Measurements from ENCODE around the gene ZNF827. TPM values are rescaled to one million over a fixed set of nuclear protein-coding genes. Genes with fewer than 3 reads are reported as not detected.

The ZNF827 gene
- polyA plus RNA-seq, 1 donor from 2014 or later = 12.1 TPM

DNA sequence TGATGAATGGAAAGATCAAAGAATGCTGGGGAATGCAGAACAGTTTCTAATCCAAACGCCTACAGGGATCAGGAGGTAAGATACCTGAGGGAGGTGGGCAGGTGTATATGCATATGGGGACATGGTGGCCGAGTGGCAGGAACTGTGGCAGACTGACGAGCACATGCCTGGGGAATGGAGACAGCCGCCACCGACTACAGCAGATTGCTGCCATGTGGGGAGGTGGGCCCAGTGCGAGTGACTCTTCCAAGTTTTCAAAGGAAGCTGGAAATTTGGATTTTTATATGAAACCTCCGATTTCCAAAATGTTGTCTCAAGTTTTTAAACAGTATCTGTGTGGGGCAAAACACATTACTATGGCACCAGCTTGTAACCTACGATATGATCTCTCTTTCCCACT lies 9.9 kb downstream of the ZNF827 start:
- H3F3A ChIP-seq (ENCODE audit: insufficient read depth, low read length, poor library complexity, severe bottlenecking) = no peaks in the 10 kb centered on the region
- no peak overlapping the region for H3K4me2 ChIP-seq (ENCODE audit: low read length)
- H3K27me3 ChIP-seq (ENCODE audit: insufficient read depth, low read depth, low read length) = no peaks in the 10 kb centered on the region
- H3K79me2 ChIP-seq (replicated peaks; ENCODE audit: insufficient read depth, low read length) = peaks cover 98% of the 10 kb centered on the region
- H2AFZ ChIP-seq (ENCODE audit: low read depth, low read length) = no peak overlapping the region
- no peaks in the 10 kb centered on the region for H3K36me3 ChIP-seq (ENCODE audit: insufficient read depth, low read length)
- H3K27ac ChIP-seq (ENCODE audit: low read length) = no peak overlapping the region
- no peaks in the 10 kb centered on the region for H3K9me2 ChIP-seq (ENCODE audit: insufficient read depth, low read length)
- H3K9me3 ChIP-seq (ENCODE audit: low read length) = no peaks in the 10 kb centered on the region
- no peak overlapping the region for H3K9ac ChIP-seq (ENCODE audit: low read length)
- H4K20me1 ChIP-seq (ENCODE audit: insufficient read depth) = peaks cover 12% of the 10 kb centered on the region
- TF ChIP-seq EP300 (conservative IDR thresholded peaks at IDR 0.05; ENCODE audit: poor library complexity, severe bottlenecking) (no peak), SMC3 (conservative IDR thresholded peaks at IDR 0.05; ENCODE audit: poor library complexity) (no peak), TAF1 (IDR thresholded peaks at IDR 0.05; ENCODE audit: low read depth) (no peak), POLR2AphosphoS5 (IDR thresholded peaks at IDR 0.05) (no peak), RAD21 (conservative IDR thresholded peaks at IDR 0.05) (no peak), MXI1 (conservative IDR thresholded peaks at IDR 0.05; ENCODE audit: poor library complexity, severe bottlenecking) (no peak), EZH2 (IDR thresholded peaks at IDR 0.05; ENCODE audit: borderline replicate concordance, insufficient read depth, low read length, poor library complexity, severe bottlenecking) (no peak)
- TF ChIP-seq, protein P1, sequence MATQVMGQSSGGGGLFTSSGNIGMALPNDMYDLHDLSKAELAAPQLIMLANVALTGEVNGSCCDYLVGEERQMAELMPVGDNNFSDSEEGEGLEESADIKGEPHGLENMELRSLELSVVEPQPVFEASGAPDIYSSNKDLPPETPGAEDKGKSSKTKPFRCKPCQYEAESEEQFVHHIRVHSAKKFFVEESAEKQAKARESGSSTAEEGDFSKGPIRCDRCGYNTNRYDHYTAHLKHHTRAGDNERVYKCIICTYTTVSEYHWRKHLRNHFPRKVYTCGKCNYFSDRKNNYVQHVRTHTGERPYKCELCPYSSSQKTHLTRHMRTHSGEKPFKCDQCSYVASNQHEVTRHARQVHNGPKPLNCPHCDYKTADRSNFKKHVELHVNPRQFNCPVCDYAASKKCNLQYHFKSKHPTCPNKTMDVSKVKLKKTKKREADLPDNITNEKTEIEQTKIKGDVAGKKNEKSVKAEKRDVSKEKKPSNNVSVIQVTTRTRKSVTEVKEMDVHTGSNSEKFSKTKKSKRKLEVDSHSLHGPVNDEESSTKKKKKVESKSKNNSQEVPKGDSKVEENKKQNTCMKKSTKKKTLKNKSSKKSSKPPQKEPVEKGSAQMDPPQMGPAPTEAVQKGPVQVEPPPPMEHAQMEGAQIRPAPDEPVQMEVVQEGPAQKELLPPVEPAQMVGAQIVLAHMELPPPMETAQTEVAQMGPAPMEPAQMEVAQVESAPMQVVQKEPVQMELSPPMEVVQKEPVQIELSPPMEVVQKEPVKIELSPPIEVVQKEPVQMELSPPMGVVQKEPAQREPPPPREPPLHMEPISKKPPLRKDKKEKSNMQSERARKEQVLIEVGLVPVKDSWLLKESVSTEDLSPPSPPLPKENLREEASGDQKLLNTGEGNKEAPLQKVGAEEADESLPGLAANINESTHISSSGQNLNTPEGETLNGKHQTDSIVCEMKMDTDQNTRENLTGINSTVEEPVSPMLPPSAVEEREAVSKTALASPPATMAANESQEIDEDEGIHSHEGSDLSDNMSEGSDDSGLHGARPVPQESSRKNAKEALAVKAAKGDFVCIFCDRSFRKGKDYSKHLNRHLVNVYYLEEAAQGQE (IDR thresholded peaks at IDR 0.05; ENCODE audit: borderline replicate concordance) = no peak
- TF ChIP-seq, protein P2, sequence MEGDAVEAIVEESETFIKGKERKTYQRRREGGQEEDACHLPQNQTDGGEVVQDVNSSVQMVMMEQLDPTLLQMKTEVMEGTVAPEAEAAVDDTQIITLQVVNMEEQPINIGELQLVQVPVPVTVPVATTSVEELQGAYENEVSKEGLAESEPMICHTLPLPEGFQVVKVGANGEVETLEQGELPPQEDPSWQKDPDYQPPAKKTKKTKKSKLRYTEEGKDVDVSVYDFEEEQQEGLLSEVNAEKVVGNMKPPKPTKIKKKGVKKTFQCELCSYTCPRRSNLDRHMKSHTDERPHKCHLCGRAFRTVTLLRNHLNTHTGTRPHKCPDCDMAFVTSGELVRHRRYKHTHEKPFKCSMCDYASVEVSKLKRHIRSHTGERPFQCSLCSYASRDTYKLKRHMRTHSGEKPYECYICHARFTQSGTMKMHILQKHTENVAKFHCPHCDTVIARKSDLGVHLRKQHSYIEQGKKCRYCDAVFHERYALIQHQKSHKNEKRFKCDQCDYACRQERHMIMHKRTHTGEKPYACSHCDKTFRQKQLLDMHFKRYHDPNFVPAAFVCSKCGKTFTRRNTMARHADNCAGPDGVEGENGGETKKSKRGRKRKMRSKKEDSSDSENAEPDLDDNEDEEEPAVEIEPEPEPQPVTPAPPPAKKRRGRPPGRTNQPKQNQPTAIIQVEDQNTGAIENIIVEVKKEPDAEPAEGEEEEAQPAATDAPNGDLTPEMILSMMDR (IDR thresholded peaks at IDR 0.05; ENCODE audit: poor library complexity, severe bottlenecking) = no peak
- no peak overlapping the region for H3K4me3 ChIP-seq (ENCODE audit: low read length)

DNA sequence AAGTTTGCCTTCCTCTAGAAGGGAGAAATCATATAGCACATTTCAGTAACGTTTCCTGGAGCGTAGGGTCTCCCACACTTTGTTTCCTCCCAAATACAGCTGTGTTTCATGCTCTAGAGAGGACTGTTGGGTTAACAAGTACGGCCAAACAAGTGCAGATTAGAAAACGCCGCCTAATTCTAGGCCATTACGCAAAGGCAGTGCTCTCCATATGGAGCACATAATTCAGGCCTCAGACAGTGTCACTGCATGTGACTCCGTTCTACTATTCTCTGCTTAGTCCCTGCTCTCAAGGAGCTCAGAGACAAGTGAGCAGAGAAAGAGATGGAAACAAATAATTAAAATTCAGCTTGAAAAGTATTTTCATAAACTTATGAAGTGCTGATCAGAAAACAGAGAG lies 11.6 kb downstream of the ZNF827 start:
- H4K20me1 ChIP-seq (ENCODE audit: insufficient read depth) = peaks cover 12% of the 10 kb centered on the region
- TF ChIP-seq TAF1 (IDR thresholded peaks at IDR 0.05; ENCODE audit: low read depth) = no peak
- TF ChIP-seq EP300 (conservative IDR thresholded peaks at IDR 0.05; ENCODE audit: poor library complexity, severe bottlenecking) = no peak
- no peak for TF ChIP-seq SMC3 (conservative IDR thresholded peaks at IDR 0.05; ENCODE audit: poor library complexity)
- no peak for TF ChIP-seq POLR2AphosphoS5 (IDR thresholded peaks at IDR 0.05)
- TF ChIP-seq, protein P2 (IDR thresholded peaks at IDR 0.05; ENCODE audit: poor library complexity, severe bottlenecking) = no peak
- TF ChIP-seq EZH2 (IDR thresholded peaks at IDR 0.05; ENCODE audit: borderline replicate concordance, insufficient read depth, low read length, poor library complexity, severe bottlenecking) = no peak
- TF ChIP-seq RAD21 (conservative IDR thresholded peaks at IDR 0.05) = no peak
- TF ChIP-seq, protein P1 (IDR thresholded peaks at IDR 0.05; ENCODE audit: borderline replicate concordance) = no peak
- TF ChIP-seq MXI1 (conservative IDR thresholded peaks at IDR 0.05; ENCODE audit: poor library complexity, severe bottlenecking) = no peak
- no peaks in the 10 kb centered on the region for H3K27me3 ChIP-seq (ENCODE audit: insufficient read depth, low read depth, low read length)
- H3K27ac ChIP-seq (ENCODE audit: low read length) = no peak overlapping the region
- H3K4me3 ChIP-seq (ENCODE audit: low read length) = no peak overlapping the region
- H3K9ac ChIP-seq (ENCODE audit: low read length) = no peak overlapping the region
- no peaks in the 10 kb centered on the region for H3K9me3 ChIP-seq (ENCODE audit: low read length)
- H3K36me3 ChIP-seq (ENCODE audit: insufficient read depth, low read length) = no peaks in the 10 kb centered on the region
- H3K9me2 ChIP-seq (ENCODE audit: insufficient read depth, low read length) = no peaks in the 10 kb centered on the region
- H3K4me2 ChIP-seq (ENCODE audit: low read length) = no peak overlapping the region
- H3F3A ChIP-seq (ENCODE audit: insufficient read depth, low read length, poor library complexity, severe bottlenecking) = no peaks in the 10 kb centered on the region
- no peak overlapping the region for H2AFZ ChIP-seq (ENCODE audit: low read depth, low read length)
- peaks cover 100% of the 10 kb centered on the region for H3K79me2 ChIP-seq (replicated peaks; ENCODE audit: insufficient read depth, low read length)

Measured in neural cell (in vitro differentiated cells).